GM12872 (cell line): Measurements from ENCODE around the gene MYLK.

ENCODE experiments used
- TF ChIP-seq, protein P1 (sequence below): IDR thresholded peaks from 3 replicates; pipeline ENCODE4 v1.5.1; 2011; ENCODE audit warnings: low read depth, mild to moderate bottlenecking, low read length, moderate library complexity; ENCODE audit not compliant: insufficient read depth

The MYLK gene

DNA sequence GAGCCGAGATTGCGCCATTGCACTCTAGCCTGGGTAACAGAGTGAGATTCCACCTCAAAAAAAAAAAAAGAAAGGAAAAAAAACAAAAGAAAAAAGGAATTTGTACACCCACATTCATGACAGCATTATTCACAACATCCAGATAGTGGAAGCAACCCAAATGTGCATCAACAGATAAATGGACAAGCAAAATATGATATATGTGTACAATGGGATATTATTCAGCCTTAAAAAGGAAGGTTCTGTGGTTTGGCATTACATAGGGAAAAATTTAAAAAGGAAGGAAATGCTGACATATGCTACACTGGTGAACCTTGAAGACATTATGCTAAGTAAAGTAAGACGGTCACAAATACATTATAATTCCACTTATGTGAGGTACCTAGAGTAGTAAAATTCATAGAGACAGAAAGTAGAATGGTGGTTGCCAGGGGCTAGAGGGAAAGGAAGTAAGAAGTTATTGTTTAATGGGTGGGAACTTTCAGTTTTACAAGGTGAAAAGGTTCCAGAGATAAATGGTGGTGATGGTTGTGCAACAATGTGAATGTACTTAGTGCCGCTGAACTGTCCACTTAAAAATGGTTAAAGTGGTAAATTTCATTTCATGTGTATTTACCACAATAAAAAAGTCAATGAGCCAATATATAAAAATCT is 118.5 kb downstream of the MYLK start:
- TF ChIP-seq, protein P1, sequence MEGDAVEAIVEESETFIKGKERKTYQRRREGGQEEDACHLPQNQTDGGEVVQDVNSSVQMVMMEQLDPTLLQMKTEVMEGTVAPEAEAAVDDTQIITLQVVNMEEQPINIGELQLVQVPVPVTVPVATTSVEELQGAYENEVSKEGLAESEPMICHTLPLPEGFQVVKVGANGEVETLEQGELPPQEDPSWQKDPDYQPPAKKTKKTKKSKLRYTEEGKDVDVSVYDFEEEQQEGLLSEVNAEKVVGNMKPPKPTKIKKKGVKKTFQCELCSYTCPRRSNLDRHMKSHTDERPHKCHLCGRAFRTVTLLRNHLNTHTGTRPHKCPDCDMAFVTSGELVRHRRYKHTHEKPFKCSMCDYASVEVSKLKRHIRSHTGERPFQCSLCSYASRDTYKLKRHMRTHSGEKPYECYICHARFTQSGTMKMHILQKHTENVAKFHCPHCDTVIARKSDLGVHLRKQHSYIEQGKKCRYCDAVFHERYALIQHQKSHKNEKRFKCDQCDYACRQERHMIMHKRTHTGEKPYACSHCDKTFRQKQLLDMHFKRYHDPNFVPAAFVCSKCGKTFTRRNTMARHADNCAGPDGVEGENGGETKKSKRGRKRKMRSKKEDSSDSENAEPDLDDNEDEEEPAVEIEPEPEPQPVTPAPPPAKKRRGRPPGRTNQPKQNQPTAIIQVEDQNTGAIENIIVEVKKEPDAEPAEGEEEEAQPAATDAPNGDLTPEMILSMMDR, result no peak

GRCh38 chr3:123764647-123765046 is 119.5 kb downstream of the MYLK start:
- TF ChIP-seq, protein P1, result no peak

DNA sequence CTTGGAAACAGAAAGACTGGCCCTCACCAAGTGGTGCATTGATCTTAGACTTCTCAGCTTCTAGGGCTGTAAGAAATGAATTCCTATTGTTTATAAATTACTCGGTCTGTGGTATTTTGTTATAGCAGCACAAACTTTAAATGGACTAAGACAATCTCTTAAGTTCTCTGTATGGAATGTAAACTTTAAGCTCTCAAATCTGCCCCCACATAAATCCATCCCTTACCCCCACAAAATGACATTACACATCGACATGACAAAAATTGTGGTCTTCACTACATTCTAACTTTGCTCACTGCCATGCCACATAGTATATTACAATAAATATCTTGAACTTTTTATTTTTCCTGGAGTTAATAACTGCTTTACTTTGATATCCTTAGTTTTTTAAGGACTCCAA is 121.3 kb downstream of the MYLK start:
- TF ChIP-seq, protein P1, result no peak

DNA sequence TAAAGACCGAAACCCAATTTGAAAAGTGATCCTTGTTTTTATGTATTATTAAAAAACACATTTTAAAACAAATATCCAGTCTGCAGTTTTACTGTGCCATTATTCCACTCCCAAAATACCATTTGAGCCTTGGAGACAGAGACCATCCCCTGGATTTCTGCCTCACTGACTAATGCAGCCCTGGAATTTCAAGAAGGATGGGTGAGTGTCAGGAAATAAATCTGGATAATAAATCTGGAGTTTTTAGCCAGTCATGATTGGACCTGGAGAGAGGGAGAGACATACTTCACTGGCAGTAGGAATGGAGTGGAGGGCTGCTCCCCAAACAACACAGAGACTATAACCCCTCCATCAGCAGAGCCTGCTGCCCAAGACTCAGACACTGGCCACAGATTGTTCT is 123.3 kb downstream of the MYLK start:
- TF ChIP-seq, protein P1, result no peak

- TF ChIP-seq, protein P1, result no peak
These were observed 124.3 kb downstream of the MYLK start for GRCh38 chr3:123759871-123760270.

DNA sequence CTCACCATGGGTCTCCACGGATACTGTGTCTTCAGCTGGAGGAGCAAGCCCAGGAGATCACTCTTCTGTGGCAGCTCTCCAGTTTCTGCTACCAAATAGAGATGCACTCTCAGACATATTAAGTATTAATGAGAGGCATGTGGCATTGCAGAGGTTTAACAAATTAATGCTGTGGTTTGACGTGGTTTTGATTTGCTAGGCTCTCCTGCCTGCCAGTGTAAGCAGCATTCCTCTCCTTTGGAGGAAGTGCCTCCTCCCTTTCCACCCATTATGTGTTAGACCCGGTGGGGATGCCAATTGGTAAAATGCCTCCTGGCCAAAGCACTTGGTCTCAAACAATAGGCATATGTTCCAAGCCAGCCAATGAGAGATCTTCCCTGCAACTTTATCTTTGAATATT is 124.8 kb downstream of the MYLK start:
- TF ChIP-seq, protein P1, result no peak

DNA sequence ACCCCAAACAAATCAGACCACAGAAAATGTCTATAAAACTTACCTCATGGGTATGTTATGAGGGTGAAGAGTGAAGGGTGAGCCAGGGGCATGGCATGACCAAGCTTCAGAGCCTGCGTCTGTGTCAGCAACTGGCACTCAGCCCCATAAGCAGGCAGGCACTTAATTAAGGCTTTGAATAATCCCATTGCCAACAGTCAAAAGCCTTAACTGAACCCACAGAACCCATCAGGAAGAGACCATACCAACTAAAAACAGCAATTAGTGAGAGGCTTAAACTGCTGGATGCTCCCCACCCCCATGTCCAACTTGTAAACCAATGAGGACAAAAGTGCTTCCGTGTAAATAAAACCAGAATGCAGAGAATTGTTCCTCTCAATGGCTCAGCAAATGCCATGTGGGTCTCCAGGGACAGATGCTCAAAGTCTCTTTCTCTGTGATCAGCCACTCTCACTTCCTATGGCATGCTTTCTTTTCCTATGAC is 126.0 kb downstream of the MYLK start:
- TF ChIP-seq, protein P1, result no peak
